PC-3 (cell line): ENCODE measurements around the gene KCNQ1. TPM values are rescaled to one million over a fixed set of nuclear protein-coding genes. Genes with fewer than 3 reads are reported as not detected.

ENCODE experiments used
- ATAC-seq: fragments of 200-7000 bp; cut with Tn5 transposase; 2 replicates; pipeline ENCODE4 v1.9.1; 2020; ENCODE audit warnings: mild to moderate bottlenecking, moderate library complexity
- BruUV-seq: library from RNA; stranded (reverse); fragments of 400-500 nt; replicated peaks from 2 replicates; lab custom pipeline; 2021; lab: Mats Ljungman, UMichigan
- CTCF ChIA-PET: fragments of 300-600 bp; sonication (Branson Sonifier 250); formaldehyde crosslinking; loops from one replicate; lab custom pipeline; 2022; ENCODE audit warnings: antibody characterized with exemption; lab: Charles Lee
- POLR2A ChIA-PET: fragments of 300-600 bp; sonication (Branson Sonifier 250); formaldehyde crosslinking; loops from one replicate; lab custom pipeline; 2022; ENCODE audit warnings: antibody characterized with exemption; ENCODE audit not compliant: unreplicated experiment; lab: Charles Lee
- DNase-seq: peaks from one replicate; pipeline ENCODE4 v3.0.0-alpha.2; 2015
- H2AFZ ChIP-seq: fragments of 300-600 bp; sonication (generic); 2 replicates; pipeline ENCODE4 v1.6.0; 2016; ENCODE audit warnings: antibody characterized with exemption, low read length
- H3F3A ChIP-seq: fragments of 300-600 bp; sonication (generic); one replicate; pipeline ENCODE4 v1.6.0; 2017; ENCODE audit warnings: antibody characterized with exemption, low read length, control low read depth, mild to moderate bottlenecking; ENCODE audit not compliant: unreplicated experiment
- H3K27ac ChIP-seq: fragments of 300-600 bp; sonication (generic); 2 replicates; pipeline ENCODE4 v1.5.1; 2016; ENCODE audit warnings: mild to moderate bottlenecking, low read length
- H3K27me3 ChIP-seq: fragments of 300-600 bp; sonication (generic); 2 replicates; pipeline ENCODE4 v1.6.1; 2016; ENCODE audit warnings: low read length, mixed read lengths
- H3K36me3 ChIP-seq: fragments of 300-600 bp; sonication (generic); 2 replicates; pipeline ENCODE4 v1.6.1; 2016; ENCODE audit warnings: low read depth, mixed run types, low read length, mixed read lengths
- H3K4me1 ChIP-seq: fragments of 300-600 bp; sonication (generic); 2 replicates; pipeline ENCODE4 v1.5.1; 2016; ENCODE audit warnings: low read length; ENCODE audit not compliant: insufficient read depth
- H3K4me2 ChIP-seq: fragments of 300-600 bp; sonication (generic); 2 replicates; pipeline ENCODE4 v1.6.0; 2016; ENCODE audit warnings: low read length
- H3K4me3 ChIP-seq: fragments of 300-600 bp; sonication (generic); 2 replicates; pipeline ENCODE4 v1.5.1; 2016; ENCODE audit warnings: mild to moderate bottlenecking, low read length, mixed read lengths
- H3K79me2 ChIP-seq: fragments of 300-600 bp; sonication (generic); 2 replicates; pipeline ENCODE4 v1.6.1; 2017; ENCODE audit warnings: low read length, mixed read lengths
- H3K9ac ChIP-seq: fragments of 300-600 bp; sonication (generic); 2 replicates; pipeline ENCODE4 v1.6.0; 2016; ENCODE audit warnings: mild to moderate bottlenecking, low read length
- H3K9me2 ChIP-seq: fragments of 300-600 bp; sonication (generic); replicated peaks from 2 replicates; pipeline ENCODE4 v1.6.1; 2016; ENCODE audit warnings: mixed run types, low read length, mixed read lengths
- H3K9me3 ChIP-seq: fragments of 300-600 bp; sonication (generic); 2 replicates; pipeline ENCODE4 v1.6.1; 2016; ENCODE audit warnings: low read length, mixed read lengths
- H4K20me1 ChIP-seq: fragments of 300-600 bp; sonication (generic); 2 replicates; pipeline ENCODE4 v1.6.1; 2016; ENCODE audit warnings: low read length, mixed read lengths
- EZH2 ChIP-seq: fragments of 300-600 bp; sonication (generic); IDR thresholded peaks from one replicate; pipeline ENCODE4 v1.6.1; 2017; ENCODE audit warnings: antibody characterized with exemption, mild to moderate bottlenecking, low read length; ENCODE audit not compliant: unreplicated experiment
- EZH2phosphoT487 ChIP-seq: fragments of 300-600 bp; sonication (generic); IDR thresholded peaks from 2 replicates; pipeline ENCODE4 v1.6.1; 2018; ENCODE audit warnings: mild to moderate bottlenecking, antibody characterized with exemption, low read length, borderline replicate concordance
- intact Hi-C: fragments of 100-400 bp; cut with micrococcal nuclease; formaldehyde crosslinking; loops from 2 replicates; pipeline ENCODE4 v1.9.0; 2023
- total RNA-seq: library from RNA; depleted of rRNA; stranded (reverse); fragments of >200 nt; gene quantifications from 2 replicates; pipeline ENCODE4 v1.2.3, GENCODE V29; 2014
- TF ChIP-seq, protein P1 (sequence below): fragments of 300-600 bp; sonication (generic); conservative IDR thresholded peaks from 2 replicates; pipeline ENCODE4 v1.5.1; 2017; ENCODE audit warnings: antibody characterized with exemption, low read depth, mild to moderate bottlenecking, low read length

The KCNQ1 gene
- total RNA-seq, 1 experiment from 2014 or later: 0.40 TPM

DNA sequence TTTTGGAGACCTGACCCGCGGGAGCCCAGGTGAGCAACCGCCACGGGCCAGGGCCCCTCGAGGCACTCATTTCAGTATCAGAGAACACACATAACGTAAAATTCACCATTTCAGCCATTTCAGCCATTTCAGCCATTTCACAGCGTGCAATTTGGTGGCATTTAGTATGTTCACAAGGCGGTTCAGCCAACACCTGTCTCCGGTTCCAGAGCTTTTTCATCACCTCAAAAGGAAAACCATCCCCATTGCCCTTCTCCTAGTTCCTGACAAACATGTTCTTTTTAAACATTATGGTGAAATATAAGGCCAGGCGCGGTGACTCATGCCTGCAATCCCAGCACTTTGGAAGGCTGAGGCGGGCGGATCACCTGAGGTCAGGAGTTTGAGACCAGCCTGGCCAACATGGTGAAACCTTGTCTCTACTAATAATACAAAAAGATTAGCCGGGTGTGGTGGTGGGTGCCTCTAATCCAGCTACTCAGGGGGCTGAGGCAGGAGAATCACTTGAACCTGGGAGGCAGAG is 119.3 kb downstream of the KCNQ1 start:
- Histone ChIP-seq H3K9ac (no peak overlapping the region), H3K4me2 (no peak overlapping the region), H3K4me3 (no peak overlapping the region), H4K20me1 (no peaks in the 10 kb centered on the region), H3K4me1 (no peaks in the 10 kb centered on the region), H3F3A (no peaks in the 10 kb centered on the region), H3K36me3 (no peaks in the 10 kb centered on the region), H3K27ac (no peak overlapping the region), H3K27me3 (no peaks in the 10 kb centered on the region), H3K9me3 (no peaks in the 10 kb centered on the region), H2AFZ (no peak overlapping the region), H3K9me2 (no peaks in the 10 kb centered on the region), H3K79me2 (no peaks in the 10 kb centered on the region)
- CTCF ChIA-PET: no interaction called here
- no TSS peak for BruUV-seq
- ATAC-seq (no peak), DNase-seq (no peak)
- intact Hi-C loops: no loop called here
- POLR2A ChIA-PET: no interaction called here
- TF ChIP-seq EZH2phosphoT487 (no peak), EZH2 (no peak)
- TF ChIP-seq, protein P1, sequence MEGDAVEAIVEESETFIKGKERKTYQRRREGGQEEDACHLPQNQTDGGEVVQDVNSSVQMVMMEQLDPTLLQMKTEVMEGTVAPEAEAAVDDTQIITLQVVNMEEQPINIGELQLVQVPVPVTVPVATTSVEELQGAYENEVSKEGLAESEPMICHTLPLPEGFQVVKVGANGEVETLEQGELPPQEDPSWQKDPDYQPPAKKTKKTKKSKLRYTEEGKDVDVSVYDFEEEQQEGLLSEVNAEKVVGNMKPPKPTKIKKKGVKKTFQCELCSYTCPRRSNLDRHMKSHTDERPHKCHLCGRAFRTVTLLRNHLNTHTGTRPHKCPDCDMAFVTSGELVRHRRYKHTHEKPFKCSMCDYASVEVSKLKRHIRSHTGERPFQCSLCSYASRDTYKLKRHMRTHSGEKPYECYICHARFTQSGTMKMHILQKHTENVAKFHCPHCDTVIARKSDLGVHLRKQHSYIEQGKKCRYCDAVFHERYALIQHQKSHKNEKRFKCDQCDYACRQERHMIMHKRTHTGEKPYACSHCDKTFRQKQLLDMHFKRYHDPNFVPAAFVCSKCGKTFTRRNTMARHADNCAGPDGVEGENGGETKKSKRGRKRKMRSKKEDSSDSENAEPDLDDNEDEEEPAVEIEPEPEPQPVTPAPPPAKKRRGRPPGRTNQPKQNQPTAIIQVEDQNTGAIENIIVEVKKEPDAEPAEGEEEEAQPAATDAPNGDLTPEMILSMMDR: no peak

DNA sequence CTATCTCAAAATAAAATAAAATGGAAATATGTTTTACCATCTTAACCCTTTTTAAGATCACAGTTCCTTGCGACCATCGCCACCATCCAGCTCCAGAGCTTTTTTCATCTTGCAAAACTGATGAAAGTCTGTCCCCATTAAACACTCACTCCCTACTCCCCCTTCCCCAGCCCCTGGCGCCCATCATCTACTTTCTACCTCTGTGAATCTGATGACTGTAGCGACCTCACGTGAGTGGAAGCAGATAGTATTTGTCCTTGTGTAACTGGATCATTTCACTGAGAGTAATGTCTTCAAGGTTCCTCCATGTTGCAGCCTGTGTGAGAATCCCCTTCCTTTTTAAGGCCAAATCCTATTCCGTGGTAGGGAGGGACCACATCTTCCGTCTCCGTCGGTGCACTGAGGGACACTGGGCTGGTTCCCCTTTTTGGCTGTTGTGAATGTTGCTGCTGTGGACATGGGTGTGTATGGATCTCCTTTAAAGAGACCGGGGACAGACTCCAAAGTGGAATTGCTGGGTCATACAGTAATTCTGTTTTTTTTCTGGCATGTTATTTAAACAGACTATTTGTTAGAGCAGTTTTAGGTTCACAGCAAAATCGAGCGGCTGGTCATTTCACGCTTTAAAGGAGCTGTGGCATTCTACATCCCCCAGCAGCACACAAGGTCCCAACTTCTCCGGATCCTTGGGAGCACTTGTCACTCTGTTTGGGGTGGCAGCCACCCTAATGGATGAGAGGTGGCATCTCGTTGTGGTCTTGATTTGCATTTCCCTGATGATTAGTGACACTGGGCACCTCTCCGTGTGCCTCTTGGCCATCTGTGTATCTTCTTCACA is 120.0 kb downstream of the KCNQ1 start:
- Histone ChIP-seq H3K4me3 (no peak overlapping the region), H4K20me1 (no peaks in the 10 kb centered on the region), H2AFZ (no peak overlapping the region), H3K4me1 (no peaks in the 10 kb centered on the region), H3K9ac (no peak overlapping the region), H3K27ac (no peak overlapping the region), H3F3A (no peaks in the 10 kb centered on the region), H3K9me2 (no peaks in the 10 kb centered on the region), H3K9me3 (no peaks in the 10 kb centered on the region), H3K36me3 (no peaks in the 10 kb centered on the region), H3K79me2 (no peaks in the 10 kb centered on the region), H3K27me3 (no peaks in the 10 kb centered on the region), H3K4me2 (no peak overlapping the region)
- BruUV-seq: no TSS peak
- ChIA-PET POLR2A (no interaction called here), CTCF (no interaction called here)
- TF ChIP-seq, protein P1: no peak
- no peak for TF ChIP-seq EZH2
- TF ChIP-seq EZH2phosphoT487: no peak
- ATAC-seq (no peak), DNase-seq (no peak)
- intact Hi-C loops: no loop called here
